Measurements from ENCODE around the gene PRSS56. TPM values are rescaled to one million over a fixed set of nuclear protein-coding genes. Genes with fewer than 3 reads are reported as not detected.

Gene PRSS56
- total and polyA plus RNA-seq, 3 donors from 2014 or later = 0.86 to 1.2 (median 0.87) TPM

- TF ChIP-seq CTCF (IDR thresholded peaks at IDR 0.05) (no peak), POLR2A (IDR thresholded peaks at IDR 0.05) (no peak)
- Histone ChIP-seq H3K4me3 (no peak overlapping the region), H3K36me3 (ENCODE audit: low read depth, missing control alignments) (no peaks in the 10 kb centered on the region), H3K27ac (no peak overlapping the region), H3K9me3 (no peaks in the 10 kb centered on the region), H3K27me3 (no peaks in the 10 kb centered on the region), H3K4me1 (no peaks in the 10 kb centered on the region)
- 90 to 93% methylated on average over 5 of the region's 5 CpGs for WGBS, 2 donors
- intact Hi-C loops (cut with DNase I; ENCODE audit: low total_unique reads) = no loop called here
- DNase-seq = no peak
Observed at GRCh38 chr2:232574674-232575403, 54.7 kb downstream of the PRSS56 start.

Other genes starting within 250 kb of the PRSS56 start
- gene ALPP, start 141.6 kb upstream of the PRSS56 start, total RNA-seq = under 1 TPM; 0.25 to 0.87 TPM
- not detected for gene ALPP, start 141.6 kb upstream of the PRSS56 start, polyA plus RNA-seq (ENCODE audit: insufficient read depth, low read depth, low replicate concordance)
- 1 to 10 TPM in 1 of 2 donors, under 1 TPM in 1; 0.93 to 1.0 TPM for gene ALPG, start 113.5 kb upstream of the PRSS56 start, total RNA-seq
- gene ALPG, start 113.5 kb upstream of the PRSS56 start, polyA plus RNA-seq (ENCODE audit: insufficient read depth, low read depth, low replicate concordance) = 0.44 TPM
- under 1 TPM in 1 of 2 donors, not detected in 1; 0.43 TPM for gene ALPI, start 64.2 kb upstream of the PRSS56 start, total RNA-seq
- gene ALPI, start 64.2 kb upstream of the PRSS56 start, polyA plus RNA-seq (ENCODE audit: insufficient read depth, low read depth, low replicate concordance) = 0.16 TPM
- gene ECEL1, start 32.6 kb upstream of the PRSS56 start, total RNA-seq = 1 to 10 TPM; 2.7 to 8.7 TPM
- gene ECEL1, start 32.6 kb upstream of the PRSS56 start, polyA plus RNA-seq (ENCODE audit: insufficient read depth, low read depth, low replicate concordance) = 4.3 TPM
- under 1 TPM; 0.16 to 0.56 TPM for gene CHRND, start 5.8 kb downstream of the PRSS56 start, total RNA-seq
- 0.63 TPM for gene CHRND, start 5.8 kb downstream of the PRSS56 start, polyA plus RNA-seq (ENCODE audit: insufficient read depth, low read depth, low replicate concordance)
- not detected for gene CHRNG, start 19.3 kb downstream of the PRSS56 start, total RNA-seq
- gene CHRNG, start 19.3 kb downstream of the PRSS56 start, polyA plus RNA-seq (ENCODE audit: insufficient read depth, low read depth, low replicate concordance) = 0.26 TPM
- 1 to 10 TPM; 9.2 to 9.4 TPM for gene TIGD1, start 30.2 kb downstream of the PRSS56 start, total RNA-seq
- gene TIGD1, start 30.2 kb downstream of the PRSS56 start, polyA plus RNA-seq (ENCODE audit: insufficient read depth, low read depth, low replicate concordance) = 6.8 TPM
- gene EIF4E2, start 30.3 kb downstream of the PRSS56 start, total RNA-seq = 10 to 100 TPM; 56.3 to 67.5 TPM
- 93.5 TPM for gene EIF4E2, start 30.3 kb downstream of the PRSS56 start, polyA plus RNA-seq (ENCODE audit: insufficient read depth, low read depth, low replicate concordance)
- 10 to 100 TPM; 16.5 to 22.9 TPM for gene EFHD1, start 113.2 kb downstream of the PRSS56 start, total RNA-seq
- 51.5 TPM for gene EFHD1, start 113.2 kb downstream of the PRSS56 start, polyA plus RNA-seq (ENCODE audit: insufficient read depth, low read depth, low replicate concordance)
- 100 to 1,000 TPM; 150 to 173 TPM for gene GIGYF2, start 176.9 kb downstream of the PRSS56 start, total RNA-seq
- gene GIGYF2, start 176.9 kb downstream of the PRSS56 start, polyA plus RNA-seq (ENCODE audit: insufficient read depth, low read depth, low replicate concordance) = 107 TPM

All from testis (tissue), 3 donors.